Choroid plexus epithelial cell (primary cell): ENCODE data around the gene PPIL6.

Experiments
- DNase-seq: peaks from one replicate; pipeline ENCODE4 v3.0.0-alpha.2; 2010; ENCODE audit warnings: low read depth
- H3K4me3 ChIP-seq: 2 replicates; pipeline ENCODE4 v1.5.1; 2011; ENCODE audit warnings: low read depth, mild to moderate bottlenecking, control low read depth, low read length, moderate library complexity
- CTCF ChIP-seq: conservative IDR thresholded peaks from 2 replicates; pipeline ENCODE4 v1.5.1; 2011; ENCODE audit warnings: low read depth, mild to moderate bottlenecking, control low read depth, inconsistent platforms, low read length, moderate library complexity

Gene PPIL6

GRCh38 chr6:109351231-109352130, 88.9 kb downstream of the PPIL6 start:
- H3K4me3 ChIP-seq: no peak overlapping the region
- DNase-seq: peak; percentile 25
- TF ChIP-seq CTCF: no peak

GRCh38 chr6:109349419-109349987, 90.9 kb downstream of the PPIL6 start:
- TF ChIP-seq CTCF: no peak
- no peak overlapping the region for H3K4me3 ChIP-seq
- peak; percentile 91 for DNase-seq

- DNase-seq: no peak
- TF ChIP-seq CTCF: no peak
- H3K4me3 ChIP-seq: no peak overlapping the region
Measured at GRCh38 chr6:109348226-109348625, 92.2 kb downstream of the PPIL6 start.

- DNase-seq: no peak
- no peak overlapping the region for H3K4me3 ChIP-seq
- TF ChIP-seq CTCF: no peak
Measured at GRCh38 chr6:109347779-109348178, 92.6 kb downstream of the PPIL6 start.

- no peak for TF ChIP-seq CTCF
Measured at GRCh38 chr6:109345986-109346385, 94.4 kb downstream of the PPIL6 start.

GRCh38 chr6:109344226-109344625, 96.2 kb downstream of the PPIL6 start:
- no peak for DNase-seq
- no peak for TF ChIP-seq CTCF
- no peak overlapping the region for H3K4me3 ChIP-seq

More at GRCh38 chr6:109345986-109346385, 94.4 kb downstream of the PPIL6 start:
- no peak for DNase-seq
- no peak overlapping the region for H3K4me3 ChIP-seq

GRCh38 chr6:109343518-109343917, 96.9 kb downstream of the PPIL6 start:
- TF ChIP-seq CTCF: no peak
- no peak for DNase-seq
- no peak overlapping the region for H3K4me3 ChIP-seq
